ENCODE measurements around the gene KCTD20. TPM values are rescaled to one million over a fixed set of nuclear protein-coding genes. Genes with fewer than 3 reads are reported as not detected.
A peak's percentile ranks its signal among the peaks of the same experiment; 100 is the strongest.

Gene KCTD20
- total and polyA plus RNA-seq, 10 of the 15 experiments (the other 5 are each of a cell fraction or from before 2014, with no cell fraction given): 18.1 to 77.0 (median 50.5) TPM

DNA sequence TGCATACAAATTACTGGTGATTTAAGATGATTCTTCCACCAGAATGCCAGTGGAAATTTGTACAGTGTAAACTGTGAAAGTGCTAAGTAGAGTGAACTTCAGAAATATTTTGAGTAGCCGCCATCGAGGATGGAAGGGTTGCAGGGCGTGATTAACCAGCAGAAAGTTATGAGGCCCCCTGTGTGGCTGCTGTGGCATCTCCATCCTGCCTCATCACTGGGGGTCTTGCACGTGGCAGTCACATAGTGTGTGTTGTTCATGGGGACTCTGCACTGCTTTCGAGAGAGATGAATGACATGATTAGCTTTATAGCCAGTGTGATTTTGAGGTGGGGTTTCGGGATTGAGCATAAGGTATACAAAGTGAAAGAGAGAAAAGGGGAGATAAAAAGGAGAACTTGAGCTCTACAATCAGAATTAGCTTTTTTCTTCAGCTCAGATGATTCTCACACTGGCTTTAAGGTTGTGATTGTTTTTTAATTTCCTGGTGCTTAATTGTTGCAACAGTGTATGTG is 26.4 kb downstream of the KCTD20 start:
- Histone ChIP-seq H3K4me3 (no peak overlapping the region), H3K4me1 (ENCODE audit: control insufficient read depth, insufficient read depth, low read length) (peaks cover 4% of the 10 kb centered on the region), H3K36me3 (ENCODE audit: control insufficient read depth in 2 of 2, insufficient read depth in 2 of 2, low read length in 1 of 2) (peaks cover 0 to 8% of the 10 kb centered on the region in 2 experiments; a peak in 2 of 4 replicates), H4K20me1 (ENCODE audit: control insufficient read depth, insufficient read depth) (no peaks in the 10 kb centered on the region; the same call in 1 of the 2 replicates), H3K27ac (ENCODE audit: control insufficient read depth, insufficient read depth) (no peak overlapping the region), H2AFZ (ENCODE audit: control insufficient read depth, low read depth, low read length) (no peak overlapping the region; the same call in 1 of the 2 replicates), H3K9me3 (replicated peaks; ENCODE audit: control insufficient read depth, insufficient read depth, low read length) (no peaks in the 10 kb centered on the region), H3K9ac (ENCODE audit: control insufficient read depth, insufficient read depth, low read length) (no peak overlapping the region), H3K4me2 (ENCODE audit: control insufficient read depth, insufficient read depth) (no peak overlapping the region), H3K27me3 (replicated peaks in 1 of 2; ENCODE audit: control insufficient read depth in 2 of 2, insufficient read depth in 2 of 2, low read length in 1 of 2) (no peaks in the 10 kb centered on the region), H3K79me2 (ENCODE audit: control insufficient read depth, insufficient read depth, low read length) (peaks cover 15% of the 10 kb centered on the region)
- 97% methylated on average over 6 of the region's 6 CpGs for WGBS (ENCODE audit: insufficient coverage, insufficient replicate concordance, low lambda C conversion rate, missing lambda C conversion rate)
- TF ChIP-seq TCF3 (IDR thresholded peaks at IDR 0.05; ENCODE audit: borderline replicate concordance, insufficient read depth, low read depth, low read length) (no peak), MTA3 (IDR thresholded peaks at IDR 0.05; ENCODE audit: borderline replicate concordance, low read length) (no peak), CBX5 (IDR thresholded peaks at IDR 0.05; ENCODE audit: low read depth) (no peak), TARDBP (IDR thresholded peaks at IDR 0.05; ENCODE audit: borderline replicate concordance) (no peak), GATAD2B (conservative IDR thresholded peaks at IDR 0.05; ENCODE audit: low read depth) (no peak), KDM1A (IDR thresholded peaks at IDR 0.05; ENCODE audit: borderline replicate concordance) (no peak), SUZ12 (IDR thresholded peaks at IDR 0.05; ENCODE audit: unreplicated experiment) (no peak), JUND (IDR thresholded peaks at IDR 0.05; ENCODE audit: low read depth, low read length) (no peak), BHLHE40 (IDR thresholded peaks at IDR 0.05; ENCODE audit: borderline replicate concordance in 1 of 2, low read depth in 2 of 2, low read length in 1 of 2) (no peak), CREM (IDR thresholded peaks at IDR 0.05; ENCODE audit: low read depth) (no peak)
- intact Hi-C loops (cut with micrococcal nuclease; ENCODE audit: unreplicated experiment) (no loop called here), in situ Hi-C loops (cut with MboI) (no loop called here)
- ChIA-PET CTCF (no interaction called here), RAD21 (ENCODE audit: unreplicated experiment) (interaction anchor here (1.3 kb wide), 1 partner anchor 88 kb away, joined by 3 read pairs; no protein-coding TSS in a partner anchor), POLR2A (interaction anchor here (1.3 to 1.5 kb wide), 2 partner anchors 9 to 13 kb away, joined by 3 read pairs; no protein-coding TSS in a partner anchor), SMC1A (ENCODE audit: uncharacterized antibody, unreplicated experiment) (interaction anchor here (1.5 kb wide), 1 partner anchor 10 kb away, joined by 4 read pairs; no protein-coding TSS in a partner anchor)
- BruUV-seq (replicated peaks): no TSS peak
- FAIRE-seq (peak; percentile 52), DNase-seq (ENCODE audit: low read depth, low spot score) (no peak), ATAC-seq (no peak)
